NT2/D1 (cell line): ENCODE data around the gene BABAM2.
A peak's percentile ranks its signal among the peaks of the same experiment; 100 is the strongest.

ENCODE experiments used
- DNase-seq: peaks from one replicate; pipeline ENCODE4 v3.0.0-alpha.2; 2011; ENCODE audit warnings: low read depth, low spot score
- H3K27me3 ChIP-seq: 2 replicates; pipeline ENCODE4 v1.6.0; 2011; ENCODE audit warnings: mild to moderate bottlenecking; ENCODE audit not compliant: insufficient read length, insufficient read depth
- H3K36me3 ChIP-seq: 2 replicates; pipeline ENCODE4 v1.6.1; 2011; ENCODE audit warnings: mild to moderate bottlenecking, low read length, mixed read lengths; ENCODE audit not compliant: insufficient read depth, insufficient read length
- H3K4me1 ChIP-seq: 2 replicates; pipeline ENCODE4 v1.5.1; 2011; ENCODE audit not compliant: insufficient read depth, insufficient read length
- H3K4me3 ChIP-seq: 2 replicates; pipeline ENCODE4 v1.5.1; 2011; ENCODE audit warnings: low read depth; ENCODE audit not compliant: insufficient read length
- H3K9ac ChIP-seq: 2 replicates; pipeline ENCODE4 v1.6.0; 2011; ENCODE audit warnings: low read depth; ENCODE audit not compliant: insufficient read length
- H3K9me3 ChIP-seq: 2 replicates; pipeline ENCODE4 v1.5.1; 2011; ENCODE audit warnings: mild to moderate bottlenecking, low read length; ENCODE audit not compliant: insufficient read depth
- SUZ12 ChIP-seq: IDR thresholded peaks from 2 replicates; pipeline ENCODE4 v1.6.1; 2011; ENCODE audit not compliant: insufficient read length, insufficient read depth; ENCODE audit errors: extremely low read depth
- YY1 ChIP-seq: IDR thresholded peaks from 2 replicates; pipeline ENCODE4 v1.6.1; 2011; ENCODE audit not compliant: insufficient read length, insufficient read depth
- ZNF274 ChIP-seq: IDR thresholded peaks from 2 replicates; pipeline ENCODE4 v1.6.1; 2011; ENCODE audit warnings: mild to moderate bottlenecking, low read depth, low read length

The BABAM2 gene

DNA sequence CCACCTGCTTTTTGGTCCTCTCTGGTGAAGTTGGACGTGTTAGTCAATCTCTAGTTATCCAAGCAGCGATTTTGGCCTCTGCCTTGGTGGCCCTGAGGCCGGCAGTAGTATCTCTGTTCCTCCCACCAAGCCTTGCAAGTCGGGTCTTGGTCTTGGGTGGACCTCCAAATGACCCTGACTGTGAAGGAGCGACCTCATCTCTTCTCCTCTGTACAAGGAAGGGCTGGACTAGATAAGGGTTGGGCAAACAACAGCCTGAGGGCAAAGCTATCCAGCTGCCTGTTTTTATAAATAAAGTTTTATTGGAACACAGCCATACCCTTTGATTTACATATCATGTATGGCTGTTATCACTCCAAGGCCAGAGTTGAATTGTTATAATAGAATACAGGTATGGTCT, 427.5 kb downstream of the BABAM2 start:
- no peaks in the 10 kb centered on the region for H3K27me3 ChIP-seq
- H3K9me3 ChIP-seq: no peaks in the 10 kb centered on the region
- H3K4me1 ChIP-seq: peaks cover 23% of the 10 kb centered on the region
- DNase-seq: no peak
- TF ChIP-seq YY1 (no peak), SUZ12 (no peak), ZNF274 (no peak)
- H3K4me3 ChIP-seq: no peak overlapping the region
- H3K36me3 ChIP-seq: no peaks in the 10 kb centered on the region
- H3K9ac ChIP-seq: no peak overlapping the region

DNA sequence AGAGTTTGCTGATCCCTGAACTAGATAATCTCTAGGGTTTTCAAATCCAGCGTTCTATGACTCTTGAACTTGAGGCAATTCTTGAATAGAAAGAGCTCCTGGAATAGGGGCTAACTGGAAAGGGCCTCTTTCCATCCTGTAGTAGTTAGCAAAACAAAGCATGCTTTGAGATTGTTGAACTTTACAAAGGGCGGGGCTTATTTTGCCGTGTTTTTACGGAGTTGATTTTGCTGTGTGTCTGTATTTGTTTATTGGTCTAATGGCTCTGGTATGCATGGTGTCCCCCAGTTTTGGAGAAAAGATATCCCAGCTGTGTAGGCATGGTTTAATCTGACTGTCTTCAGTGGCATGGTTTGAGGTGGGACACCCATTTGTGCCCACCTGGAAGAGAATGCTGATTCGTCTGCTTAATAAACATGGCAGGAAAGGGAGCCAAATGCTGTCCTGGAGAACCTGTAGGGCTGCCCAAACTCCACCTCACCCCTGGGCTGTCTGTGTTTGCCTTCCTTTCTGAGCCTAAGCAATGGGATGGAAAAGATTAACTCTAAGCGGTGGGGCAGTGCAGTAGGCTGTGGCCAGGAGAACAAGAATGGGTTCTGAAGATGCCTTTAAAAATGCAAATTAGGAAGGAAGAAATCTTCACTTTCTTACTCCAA, 428.1 kb downstream of the BABAM2 start:
- no peaks in the 10 kb centered on the region for H3K36me3 ChIP-seq
- H3K27me3 ChIP-seq: no peaks in the 10 kb centered on the region
- H3K4me1 ChIP-seq: peaks cover 23% of the 10 kb centered on the region
- no peaks in the 10 kb centered on the region for H3K9me3 ChIP-seq
- no peak overlapping the region for H3K9ac ChIP-seq
- no peak for DNase-seq
- TF ChIP-seq SUZ12 (no peak), ZNF274 (no peak), YY1 (no peak)
- no peak overlapping the region for H3K4me3 ChIP-seq

DNA sequence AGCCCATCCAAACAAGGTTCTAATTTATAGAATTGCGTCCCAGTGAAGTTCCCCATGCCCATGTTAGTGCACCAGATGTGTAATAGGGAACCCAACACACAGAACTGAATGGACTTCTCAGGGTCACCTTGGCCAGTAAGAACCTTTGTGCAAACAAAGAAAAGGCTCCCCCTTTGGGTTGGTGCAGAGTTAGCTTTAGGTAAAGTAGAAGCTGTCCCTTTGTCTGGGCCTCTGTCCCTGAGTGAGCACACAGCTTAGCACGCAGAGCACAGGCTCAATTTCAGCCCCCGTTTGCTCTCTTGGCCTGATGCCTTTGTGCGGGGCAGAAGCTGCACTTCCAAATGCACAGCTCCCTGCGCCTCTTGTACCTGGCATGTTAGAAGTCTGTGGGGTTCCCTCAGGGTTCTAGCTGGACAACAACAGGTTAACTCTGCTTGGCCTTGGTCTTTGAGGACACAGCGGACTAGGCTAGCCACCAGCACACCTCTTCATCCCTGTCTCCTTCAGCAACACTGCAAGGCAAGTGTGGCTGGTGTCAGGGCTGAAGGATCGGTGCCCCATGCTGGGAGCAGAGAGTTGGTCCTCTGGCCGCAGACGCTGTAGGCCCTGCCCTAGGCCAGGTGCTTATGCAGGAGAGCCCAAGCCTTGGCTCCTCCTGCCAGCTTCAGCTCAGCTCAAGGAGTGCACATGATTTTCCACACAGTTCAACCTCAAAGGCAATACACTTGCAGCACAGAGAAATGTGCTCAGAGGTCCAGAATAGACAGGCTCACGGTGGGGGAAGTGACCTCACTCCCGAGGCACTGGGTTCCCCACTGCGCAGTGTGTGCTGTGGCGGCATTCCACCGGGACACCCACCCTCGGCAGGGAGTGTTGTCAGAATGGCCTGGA, 428.8 kb downstream of the BABAM2 start:
- Histone ChIP-seq H3K4me1 (peaks cover 23% of the 10 kb centered on the region), H3K36me3 (no peaks in the 10 kb centered on the region), H3K4me3 (no peak overlapping the region), H3K9me3 (no peaks in the 10 kb centered on the region), H3K27me3 (no peaks in the 10 kb centered on the region), H3K9ac (no peak overlapping the region)
- TF ChIP-seq ZNF274: no peak
- TF ChIP-seq YY1: no peak
- no peak for TF ChIP-seq SUZ12
- DNase-seq: no peak

DNA sequence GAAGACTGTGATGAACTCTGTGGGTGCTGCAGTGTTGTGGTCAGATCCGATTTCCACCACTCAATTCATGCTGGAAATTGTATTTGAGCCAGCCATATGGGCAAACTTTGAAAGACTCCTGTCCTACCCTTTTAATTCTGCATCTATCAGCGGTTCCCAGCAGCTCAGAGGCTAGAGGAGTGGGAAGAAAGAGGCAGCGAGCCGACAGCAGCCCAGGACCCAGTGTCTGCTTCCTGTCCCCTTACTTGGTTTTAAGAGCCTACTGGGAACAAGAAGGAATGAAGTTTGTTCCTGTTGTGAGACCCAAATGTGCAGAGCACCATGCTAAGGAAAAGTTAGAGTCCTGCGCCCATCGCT, 429.5 kb downstream of the BABAM2 start:
- no peak for DNase-seq
- no peaks in the 10 kb centered on the region for H3K27me3 ChIP-seq
- no peaks in the 10 kb centered on the region for H3K36me3 ChIP-seq
- no peaks in the 10 kb centered on the region for H3K9me3 ChIP-seq
- H3K9ac ChIP-seq: no peak overlapping the region
- H3K4me3 ChIP-seq: no peak overlapping the region
- H3K4me1 ChIP-seq: peaks cover 23% of the 10 kb centered on the region
- TF ChIP-seq SUZ12 (no peak), ZNF274 (no peak), YY1 (no peak)

DNA sequence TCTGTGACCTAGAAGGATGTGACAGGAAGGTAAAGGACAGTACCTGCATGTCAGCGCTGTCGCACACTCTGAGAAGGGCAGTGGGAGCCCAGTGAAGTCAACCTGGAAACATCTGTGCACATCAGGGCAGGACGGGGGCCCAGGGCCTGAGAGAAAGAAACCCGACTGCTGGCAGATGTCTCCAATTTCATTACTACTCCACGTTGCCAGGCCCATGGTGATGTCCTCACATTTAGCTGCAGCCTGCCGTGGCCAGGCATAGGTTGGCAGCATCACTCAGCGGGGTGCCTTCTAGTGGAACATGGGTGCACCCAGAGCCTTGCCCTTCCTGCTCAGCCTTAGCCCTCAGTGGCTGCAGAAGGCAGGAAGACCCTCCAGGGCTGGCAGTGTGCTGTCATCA, 429.8 kb downstream of the BABAM2 start:
- Histone ChIP-seq H3K9me3 (no peaks in the 10 kb centered on the region), H3K9ac (no peak overlapping the region), H3K4me1 (peaks cover 26% of the 10 kb centered on the region), H3K27me3 (no peaks in the 10 kb centered on the region), H3K4me3 (no peak overlapping the region), H3K36me3 (no peaks in the 10 kb centered on the region)
- TF ChIP-seq YY1 (no peak), ZNF274 (no peak), SUZ12 (no peak)
- no peak for DNase-seq

DNA sequence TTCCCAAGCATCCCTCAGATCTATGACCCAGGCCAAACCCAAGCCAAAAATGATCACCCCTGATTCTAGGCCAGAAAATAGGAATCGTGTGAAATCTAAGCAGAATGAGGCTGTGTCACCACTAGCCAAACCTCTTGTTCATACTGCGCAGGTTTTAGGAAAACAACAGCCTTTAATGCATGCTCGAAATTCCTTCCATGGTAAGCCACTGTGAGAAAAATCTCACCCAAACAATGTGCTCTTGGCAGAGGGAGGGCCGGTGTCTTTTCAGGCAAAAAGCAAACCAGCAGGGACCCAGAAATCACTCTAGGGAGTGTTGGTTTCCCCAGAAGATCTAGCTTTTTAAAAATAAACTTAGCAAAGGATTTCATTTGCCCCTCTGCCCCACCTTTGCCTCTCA, 430.9 kb downstream of the BABAM2 start:
- TF ChIP-seq SUZ12 (no peak), YY1 (no peak), ZNF274 (no peak)
- Histone ChIP-seq H3K4me3 (no peak overlapping the region), H3K9me3 (no peaks in the 10 kb centered on the region), H3K9ac (no peak overlapping the region), H3K4me1 (peaks cover 36% of the 10 kb centered on the region), H3K36me3 (no peaks in the 10 kb centered on the region), H3K27me3 (no peaks in the 10 kb centered on the region)
- peak; percentile 84 for DNase-seq

DNA sequence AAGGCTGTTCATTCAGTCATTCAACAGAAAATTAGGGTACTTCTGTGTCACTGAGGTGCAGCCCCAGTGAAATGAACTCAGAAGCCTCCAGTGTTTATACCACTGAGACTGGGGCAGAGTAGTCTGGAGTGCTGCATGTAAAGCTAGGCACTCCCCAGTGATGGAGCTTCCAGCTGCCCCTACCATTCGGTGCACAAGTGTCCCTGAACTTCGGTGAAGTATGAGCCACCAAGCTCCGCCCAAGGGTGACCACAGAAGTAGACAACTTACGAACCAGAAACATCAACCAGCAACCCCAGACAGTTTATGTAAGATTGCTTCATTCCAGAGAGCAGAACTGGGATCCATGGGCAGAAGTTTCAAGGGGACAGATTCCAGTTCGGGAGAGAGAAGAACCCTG, 431.5 kb downstream of the BABAM2 start:
- DNase-seq: no peak
- Histone ChIP-seq H3K27me3 (no peaks in the 10 kb centered on the region), H3K4me1 (peaks cover 38% of the 10 kb centered on the region), H3K9me3 (no peaks in the 10 kb centered on the region), H3K4me3 (no peak overlapping the region), H3K36me3 (no peaks in the 10 kb centered on the region), H3K9ac (no peak overlapping the region)
- no peak for TF ChIP-seq YY1
- TF ChIP-seq SUZ12: no peak
- TF ChIP-seq ZNF274: no peak
